Activated B cell treated with CpG ODN at 0.5 μM for 24 hours (primary cell): ENCODE measurements around the gene SYNJ2. TPM values are rescaled to one million over a fixed set of nuclear protein-coding genes. Genes with fewer than 3 reads are reported as not detected.

Experiments used
- ATAC-seq: fragments of 200-7000 bp; cut with Tn5 transposase; one replicate; pipeline ENCODE4 v1.10.0; 2021; ENCODE audit warnings: low read depth, mild to moderate bottlenecking, moderate library complexity
- CTCF ChIA-PET: fragments of 350-600 bp; sonication (Branson Sonifier 250); formaldehyde crosslinking; loops from one replicate; lab custom pipeline; 2021; ENCODE audit warnings: antibody characterized with exemption; lab: Charles Lee
- POLR2A ChIA-PET: fragments of 350-600 bp; sonication (Branson Sonifier 250); formaldehyde crosslinking; loops from one replicate; lab custom pipeline; 2021; ENCODE audit warnings: antibody characterized with exemption; lab: Charles Lee
- DNase-seq: peaks from one replicate; pipeline ENCODE4 v3.0.0; 2022
- H3K27ac Mint-ChIP-seq: one replicate; pipeline ENCODE4 v1.8.0; 2020; ENCODE audit warnings: mixed read lengths
- H3K27me3 Mint-ChIP-seq: one replicate; pipeline ENCODE4 v1.8.0; 2021; ENCODE audit warnings: mixed read lengths
- H3K36me3 Mint-ChIP-seq: one replicate; pipeline ENCODE4 v1.8.0; 2021; ENCODE audit warnings: low read depth, mixed read lengths
- H3K4me1 Mint-ChIP-seq: one replicate; pipeline ENCODE4 v1.8.0; 2021; ENCODE audit warnings: mixed read lengths
- H3K4me3 Mint-ChIP-seq: one replicate; pipeline ENCODE4 v1.8.0; 2020; ENCODE audit warnings: mild to moderate bottlenecking, mixed read lengths
- H3K9me3 Mint-ChIP-seq: one replicate; pipeline ENCODE4 v1.8.0; 2020; ENCODE audit warnings: mixed read lengths
- CTCF ChIP-seq: fragments of 200-600 bp; IDR thresholded peaks from one replicate; pipeline ENCODE4 v1.8.0; 2022; ENCODE audit warnings: antibody characterized with exemption, mild to moderate bottlenecking
- intact Hi-C: fragments of 100-400 bp; cut with micrococcal nuclease; formaldehyde crosslinking; loops from one replicate; pipeline ENCODE4 v1.15.1; 2024
- total RNA-seq: library from RNA; stranded (reverse); gene quantifications from 2 replicates; pipeline ENCODE4 v1.2.3, GENCODE V29; 2022

SYNJ2 gene
- total RNA-seq, 1 donor from 2014 or later: 25.0 TPM

DNA sequence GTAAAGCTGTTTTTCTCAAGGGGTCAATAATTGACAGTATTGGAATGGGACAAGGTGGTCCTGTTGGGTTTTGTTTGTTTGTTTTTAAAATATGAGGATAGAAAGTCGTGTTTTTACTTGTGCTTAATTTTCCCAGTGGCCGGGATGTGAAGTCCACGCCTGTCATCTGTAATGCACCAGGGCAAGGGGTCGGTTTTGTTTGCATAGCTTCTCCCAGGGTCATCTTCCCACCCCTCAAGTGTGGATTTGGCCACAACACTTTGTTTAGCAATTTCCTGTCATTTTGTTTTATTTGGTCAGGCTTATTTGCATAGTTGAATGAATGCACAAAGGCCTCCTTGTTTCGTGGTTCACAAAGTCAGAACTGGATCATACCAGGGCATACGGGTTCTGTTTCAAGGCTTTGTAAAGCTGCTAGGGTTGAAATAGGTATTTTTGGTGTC, 29.8 kb downstream of the SYNJ2 start:
- H3K36me3 Mint-ChIP-seq: peaks cover 2% of the 10 kb centered on the region
- no peak overlapping the region for H3K27ac Mint-ChIP-seq
- no peak overlapping the region for H3K4me3 Mint-ChIP-seq
- no peaks in the 10 kb centered on the region for H3K9me3 Mint-ChIP-seq
- no peaks in the 10 kb centered on the region for H3K27me3 Mint-ChIP-seq
- ChIA-PET CTCF (no interaction called here), POLR2A (no interaction called here)
- intact Hi-C loops: no loop called here
- TF ChIP-seq CTCF: no peak
- peaks cover 61% of the 10 kb centered on the region for H3K4me1 Mint-ChIP-seq
- ATAC-seq: no peak
- no peak for DNase-seq

GRCh38 chr6:158011980-158012566, 30.4 kb downstream of the SYNJ2 start:
- DNase-seq (no peak), ATAC-seq (no peak)
- H3K27me3 Mint-ChIP-seq: no peaks in the 10 kb centered on the region
- ChIA-PET CTCF (no interaction called here), POLR2A (no interaction called here)
- intact Hi-C loops: no loop called here
- peaks cover 2% of the 10 kb centered on the region for H3K36me3 Mint-ChIP-seq
- H3K27ac Mint-ChIP-seq: no peak overlapping the region
- TF ChIP-seq CTCF: no peak
- peaks cover 61% of the 10 kb centered on the region for H3K4me1 Mint-ChIP-seq
- no peak overlapping the region for H3K4me3 Mint-ChIP-seq
- H3K9me3 Mint-ChIP-seq: no peaks in the 10 kb centered on the region

DNA sequence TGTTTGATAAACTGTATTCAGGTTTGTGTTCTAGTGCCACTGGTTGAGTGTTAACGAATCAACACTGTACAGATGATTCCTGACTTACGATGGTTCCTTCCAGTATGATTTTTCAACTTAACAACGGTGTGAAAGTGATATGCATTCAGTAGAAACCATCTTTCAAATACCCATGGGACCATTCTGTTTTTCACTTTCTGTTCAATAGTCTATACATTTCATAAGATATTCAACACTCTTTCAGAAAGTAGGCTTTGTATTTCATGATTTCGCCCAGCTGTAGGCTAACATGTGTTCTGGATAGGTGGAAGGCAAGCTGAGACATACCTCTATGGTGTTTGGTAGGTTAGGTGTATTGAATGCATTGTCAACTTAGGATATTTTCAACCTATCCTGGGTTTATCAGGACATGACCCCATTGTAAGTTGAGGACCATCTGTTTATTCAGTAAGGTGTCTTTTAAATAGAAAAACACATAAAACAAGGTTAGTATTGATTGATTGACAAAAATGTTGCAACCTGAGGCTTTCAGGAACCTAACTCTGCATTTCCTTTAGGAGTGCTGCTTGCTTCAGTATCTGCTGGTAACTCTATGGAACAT, 32.3 kb downstream of the SYNJ2 start:
- Mint-ChIP-seq H3K4me1 (peaks cover 57% of the 10 kb centered on the region), H3K9me3 (no peaks in the 10 kb centered on the region), H3K4me3 (no peak overlapping the region), H3K27me3 (no peaks in the 10 kb centered on the region), H3K27ac (no peak overlapping the region), H3K36me3 (peaks cover 15% of the 10 kb centered on the region)
- no peak for DNase-seq
- no peak for TF ChIP-seq CTCF
- no peak for ATAC-seq
- POLR2A ChIA-PET: interaction anchor here (0.7 to 2.7 kb wide), 2 partner anchors 12 to 14 kb away, joined by 3 to 12 read pairs; no protein-coding TSS in a partner anchor
- intact Hi-C loops: no loop called here
- CTCF ChIA-PET: no interaction called here

DNA sequence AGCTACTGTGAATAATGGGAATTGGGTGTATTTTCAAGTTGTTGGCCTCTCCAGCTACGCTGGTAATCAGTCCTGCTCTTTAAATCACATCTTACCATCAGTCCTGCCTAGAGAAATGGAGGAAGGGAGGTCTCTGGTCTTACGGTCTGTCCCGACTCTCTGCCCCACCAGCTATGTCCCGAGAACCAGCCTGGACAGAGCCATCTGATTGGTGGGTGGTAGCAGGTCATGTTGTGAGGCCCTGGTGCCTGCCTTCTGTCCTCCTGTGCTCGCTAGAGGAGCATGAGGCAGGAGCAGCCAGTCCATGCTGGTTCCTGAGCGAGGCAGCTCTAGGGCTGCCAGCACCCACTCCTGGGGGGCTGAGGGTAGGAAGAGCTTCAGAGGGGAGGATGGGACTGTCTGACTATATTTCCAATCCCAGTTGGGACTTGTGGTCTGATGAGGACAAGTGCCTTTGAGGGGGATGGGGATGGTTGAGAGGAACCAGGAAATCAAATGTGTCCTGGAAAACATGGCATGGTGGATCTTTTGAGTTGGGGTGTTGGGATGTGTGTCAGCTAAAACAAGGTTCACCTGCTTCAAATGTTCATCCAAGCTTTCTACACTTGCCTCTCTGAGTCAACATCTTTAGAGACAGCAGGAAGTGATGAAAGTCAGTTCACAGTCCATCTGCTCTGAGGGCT, 33.0 kb downstream of the SYNJ2 start:
- POLR2A ChIA-PET: interaction anchor here (0.7 to 2.7 kb wide), 2 partner anchors 12 to 15 kb away, joined by 3 to 12 read pairs; no protein-coding TSS in a partner anchor
- H3K27ac Mint-ChIP-seq: peak overlapping the region; percentile 57
- TF ChIP-seq CTCF: no peak
- H3K27me3 Mint-ChIP-seq: no peaks in the 10 kb centered on the region
- no peaks in the 10 kb centered on the region for H3K9me3 Mint-ChIP-seq
- DNase-seq: no peak
- peaks cover 18% of the 10 kb centered on the region for H3K36me3 Mint-ChIP-seq
- H3K4me1 Mint-ChIP-seq: peaks cover 53% of the 10 kb centered on the region
- intact Hi-C loops: no loop called here
- peak overlapping the region; percentile 20 for H3K4me3 Mint-ChIP-seq
- peak; percentile 47 for ATAC-seq
- CTCF ChIA-PET: interaction anchor here (0.8 to 2.3 kb wide), 2 partner anchors 13 to 58 kb away, joined by 3 to 9 read pairs; no protein-coding TSS in a partner anchor

- ATAC-seq: no peak
- peak overlapping the region; percentile 57 for H3K27ac Mint-ChIP-seq
- TF ChIP-seq CTCF: no peak
- no peak overlapping the region for H3K4me3 Mint-ChIP-seq
- H3K9me3 Mint-ChIP-seq: no peaks in the 10 kb centered on the region
- no peaks in the 10 kb centered on the region for H3K27me3 Mint-ChIP-seq
- ChIA-PET POLR2A (interaction anchor here (2.7 kb wide), 1 partner anchor 11 kb away, joined by 12 read pairs; no protein-coding TSS in a partner anchor), CTCF (interaction anchor here (0.8 to 2.3 kb wide), 3 partner anchors 11 to 57 kb away, joined by 3 to 9 read pairs (median 4); no protein-coding TSS in a partner anchor)
- H3K4me1 Mint-ChIP-seq: peaks cover 49% of the 10 kb centered on the region
- DNase-seq: no peak
- peaks cover 23% of the 10 kb centered on the region for H3K36me3 Mint-ChIP-seq
- intact Hi-C loops: no loop called here
Measured at GRCh38 chr6:158015188-158015506, 33.5 kb downstream of the SYNJ2 start.
